NT2/D1 (cell line): ENCODE data around the gene VRK1.

Source experiments
- DNase-seq: peaks from one replicate; pipeline ENCODE4 v3.0.0-alpha.2; 2011; ENCODE audit warnings: low read depth, low spot score
- H3K27me3 ChIP-seq: 2 replicates; pipeline ENCODE4 v1.6.0; 2011; ENCODE audit warnings: mild to moderate bottlenecking; ENCODE audit not compliant: insufficient read length, insufficient read depth
- H3K36me3 ChIP-seq: 2 replicates; pipeline ENCODE4 v1.6.1; 2011; ENCODE audit warnings: mild to moderate bottlenecking, low read length, mixed read lengths; ENCODE audit not compliant: insufficient read depth, insufficient read length
- H3K4me1 ChIP-seq: 2 replicates; pipeline ENCODE4 v1.5.1; 2011; ENCODE audit not compliant: insufficient read depth, insufficient read length
- H3K4me3 ChIP-seq: 2 replicates; pipeline ENCODE4 v1.5.1; 2011; ENCODE audit warnings: low read depth; ENCODE audit not compliant: insufficient read length
- H3K9ac ChIP-seq: 2 replicates; pipeline ENCODE4 v1.6.0; 2011; ENCODE audit warnings: low read depth; ENCODE audit not compliant: insufficient read length
- H3K9me3 ChIP-seq: 2 replicates; pipeline ENCODE4 v1.5.1; 2011; ENCODE audit warnings: mild to moderate bottlenecking, low read length; ENCODE audit not compliant: insufficient read depth
- SUZ12 ChIP-seq: IDR thresholded peaks from 2 replicates; pipeline ENCODE4 v1.6.1; 2011; ENCODE audit not compliant: insufficient read length, insufficient read depth; ENCODE audit errors: extremely low read depth
- YY1 ChIP-seq: IDR thresholded peaks from 2 replicates; pipeline ENCODE4 v1.6.1; 2011; ENCODE audit not compliant: insufficient read length, insufficient read depth
- ZNF274 ChIP-seq: IDR thresholded peaks from 2 replicates; pipeline ENCODE4 v1.6.1; 2011; ENCODE audit warnings: mild to moderate bottlenecking, low read depth, low read length

Gene VRK1

DNA sequence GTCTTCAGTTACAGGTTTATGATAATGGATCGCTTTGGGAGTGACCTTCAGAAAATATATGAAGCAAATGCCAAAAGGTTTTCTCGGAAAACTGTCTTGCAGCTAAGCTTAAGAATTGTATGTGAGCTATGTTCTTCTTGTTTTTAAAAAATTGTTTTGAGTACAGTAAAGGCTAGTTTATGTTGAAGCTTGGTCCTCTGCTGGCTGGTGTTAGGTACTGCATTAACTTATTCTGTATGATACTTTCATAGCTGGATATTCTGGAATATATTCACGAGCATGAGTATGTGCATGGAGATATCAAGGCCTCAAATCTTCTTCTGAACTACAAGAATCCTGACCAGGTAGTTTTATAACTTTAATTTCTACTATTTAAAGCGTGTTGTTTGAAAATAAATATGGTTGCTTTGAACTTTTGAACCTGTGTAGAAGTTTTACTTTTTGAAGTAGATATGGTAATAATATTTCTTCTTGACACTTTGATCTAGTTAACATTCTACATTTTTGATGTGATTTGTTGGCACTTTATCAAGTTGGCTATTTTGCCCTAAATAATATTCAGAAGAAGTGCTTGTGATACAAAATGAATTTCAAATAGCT lies 55.7 kb downstream of the VRK1 start:
- H3K4me3 ChIP-seq: no peak overlapping the region
- TF ChIP-seq YY1 (no peak), ZNF274 (no peak), SUZ12 (no peak)
- no peak for DNase-seq
- no peaks in the 10 kb centered on the region for H3K4me1 ChIP-seq
- H3K9ac ChIP-seq: no peak overlapping the region
- H3K27me3 ChIP-seq: no peaks in the 10 kb centered on the region
- no peaks in the 10 kb centered on the region for H3K9me3 ChIP-seq
- H3K36me3 ChIP-seq: peaks cover 54% of the 10 kb centered on the region

DNA sequence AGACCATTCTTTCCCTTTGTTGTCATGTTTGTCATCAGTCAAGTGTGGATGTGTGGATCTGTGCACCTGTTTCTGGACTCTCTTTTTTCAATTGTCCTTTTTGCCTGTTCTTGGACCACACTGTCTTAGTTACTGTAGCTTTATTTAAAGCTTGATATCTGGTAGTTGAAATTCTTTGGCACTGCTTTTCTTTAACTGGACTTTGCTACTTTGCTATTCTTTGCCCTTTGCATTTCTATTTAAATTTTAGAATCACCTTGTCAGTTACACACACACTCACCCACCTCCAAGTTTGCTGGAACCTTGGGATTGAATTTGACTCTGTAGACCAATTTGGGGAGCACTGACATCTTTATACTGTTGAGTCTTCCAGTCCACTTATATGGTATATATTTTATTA lies 61.5 kb downstream of the VRK1 start:
- Histone ChIP-seq H3K36me3 (peaks cover 31% of the 10 kb centered on the region), H3K4me1 (no peaks in the 10 kb centered on the region), H3K27me3 (no peaks in the 10 kb centered on the region), H3K9me3 (no peaks in the 10 kb centered on the region), H3K4me3 (no peak overlapping the region), H3K9ac (no peak overlapping the region)
- no peak for TF ChIP-seq YY1
- no peak for DNase-seq

DNA sequence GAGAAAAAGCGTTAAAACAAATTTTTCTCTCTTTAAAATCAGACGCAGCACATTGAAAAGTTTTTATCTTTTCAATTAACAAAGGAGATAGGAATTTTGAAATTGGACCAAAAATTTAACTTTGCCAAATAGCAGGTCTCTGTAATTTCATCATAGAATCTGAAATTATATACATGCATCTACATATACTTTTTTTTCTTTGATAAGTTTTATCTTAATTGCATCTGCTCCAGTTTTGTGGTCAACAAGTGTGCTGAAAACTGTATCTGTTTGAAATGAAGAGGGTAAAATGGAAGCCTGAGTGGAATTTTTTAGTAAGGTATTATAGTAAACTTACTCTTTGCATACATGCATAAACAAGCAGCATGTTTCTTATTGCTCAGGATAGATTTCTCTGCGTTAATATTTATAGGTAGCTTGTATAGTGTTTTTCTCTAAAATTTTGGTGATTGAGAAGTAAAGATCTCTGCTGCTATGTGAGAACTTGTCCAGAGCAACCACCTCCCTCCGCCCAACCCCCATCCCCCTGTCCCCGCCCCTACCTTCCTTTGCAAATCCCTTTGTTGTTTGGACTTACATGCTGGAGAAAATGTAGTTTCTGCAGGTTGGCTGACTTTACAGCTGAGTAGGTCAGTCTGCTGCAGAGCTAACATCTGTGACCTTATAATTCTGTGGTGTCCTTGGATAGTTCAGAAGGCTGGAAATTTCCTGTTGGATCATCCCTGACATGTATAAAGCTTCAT lies 64.6 kb downstream of the VRK1 start:
- H3K27me3 ChIP-seq: no peaks in the 10 kb centered on the region
- no peak for TF ChIP-seq ZNF274
- TF ChIP-seq YY1: no peak
- TF ChIP-seq SUZ12: no peak
- no peaks in the 10 kb centered on the region for H3K9me3 ChIP-seq
- no peaks in the 10 kb centered on the region for H3K4me1 ChIP-seq
- H3K4me3 ChIP-seq: no peak overlapping the region
- peak; percentile 35 for DNase-seq
- no peak overlapping the region for H3K9ac ChIP-seq
- H3K36me3 ChIP-seq: peaks cover 14% of the 10 kb centered on the region

DNA sequence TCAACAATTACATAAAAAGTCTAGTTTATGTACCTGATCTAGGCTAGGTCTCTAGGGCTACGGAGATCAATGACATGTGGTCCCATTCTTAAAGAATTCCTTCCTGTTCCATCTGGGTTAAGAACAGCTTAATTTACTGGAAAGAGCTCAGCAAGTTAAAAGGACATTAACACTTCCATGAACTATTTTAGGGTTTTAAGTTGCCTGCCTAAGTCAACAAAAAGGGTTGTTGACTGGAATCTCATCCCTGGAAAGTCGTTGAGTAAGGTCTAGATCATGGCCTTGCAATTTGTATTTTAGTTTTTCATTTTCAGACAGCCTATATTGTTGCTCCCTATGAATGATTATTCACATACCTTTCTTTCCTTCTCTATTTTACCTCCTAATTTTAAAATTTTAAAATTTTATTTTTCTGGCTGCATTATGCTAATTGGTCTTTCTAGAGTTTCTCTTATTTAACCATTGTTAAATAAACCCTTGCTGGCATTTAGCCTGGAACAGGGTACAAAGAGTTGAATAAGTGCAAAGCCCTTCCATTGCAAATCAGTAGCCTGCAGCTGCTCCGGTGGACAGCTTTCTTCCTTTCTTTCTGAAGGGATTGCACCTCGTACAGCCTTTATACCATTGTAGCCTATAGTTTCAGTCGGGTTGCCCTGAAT lies 66.3 kb downstream of the VRK1 start:
- no peaks in the 10 kb centered on the region for H3K9me3 ChIP-seq
- H3K4me1 ChIP-seq: no peaks in the 10 kb centered on the region
- no peak overlapping the region for H3K4me3 ChIP-seq
- H3K9ac ChIP-seq: no peak overlapping the region
- DNase-seq: no peak
- no peaks in the 10 kb centered on the region for H3K27me3 ChIP-seq
- peaks cover 1% of the 10 kb centered on the region for H3K36me3 ChIP-seq
- no peak for TF ChIP-seq SUZ12
- TF ChIP-seq ZNF274: no peak
- TF ChIP-seq YY1: no peak

DNA sequence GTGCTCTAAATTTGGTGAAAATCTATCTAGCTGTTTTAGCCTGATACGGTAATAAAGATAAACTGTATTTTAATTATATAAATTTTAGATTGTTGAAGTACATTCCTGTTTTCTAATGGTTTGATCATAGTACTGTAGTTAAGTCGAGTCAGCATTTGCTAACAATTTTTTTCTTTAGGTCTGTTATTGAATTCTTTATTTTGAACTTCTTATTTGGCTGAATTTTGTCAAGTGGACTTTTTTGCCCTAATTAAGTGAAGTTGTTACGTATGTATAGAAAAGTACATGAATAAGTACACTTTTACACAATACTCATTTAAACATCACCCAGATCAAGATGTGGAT lies 66.8 kb downstream of the VRK1 start:
- H3K4me1 ChIP-seq: no peaks in the 10 kb centered on the region
- DNase-seq: no peak
- H3K9me3 ChIP-seq: no peaks in the 10 kb centered on the region
- no peak overlapping the region for H3K4me3 ChIP-seq
- TF ChIP-seq SUZ12 (no peak), ZNF274 (no peak), YY1 (no peak)
- H3K27me3 ChIP-seq: no peaks in the 10 kb centered on the region
- no peak overlapping the region for H3K9ac ChIP-seq
- no peaks in the 10 kb centered on the region for H3K36me3 ChIP-seq

DNA sequence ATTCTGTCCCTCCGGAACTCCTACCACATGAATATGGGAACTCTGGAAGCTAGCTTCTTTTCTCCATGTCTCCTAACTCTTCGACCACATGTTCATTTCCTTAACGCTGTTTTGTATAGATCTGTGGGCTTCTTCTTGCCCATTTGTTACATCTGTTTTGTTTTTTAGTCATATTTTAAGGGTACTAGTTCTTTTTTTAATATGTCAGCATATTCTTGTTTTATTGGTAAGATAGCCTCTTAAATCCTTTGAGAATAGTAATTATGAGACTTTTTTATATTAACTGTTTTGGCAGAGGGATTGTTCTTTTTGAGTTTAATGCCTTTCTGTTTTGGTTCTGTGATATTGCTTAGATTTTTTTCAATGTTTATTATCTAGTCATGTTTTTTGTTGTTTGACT lies 70.5 kb downstream of the VRK1 start:
- Histone ChIP-seq H3K4me1 (no peaks in the 10 kb centered on the region), H3K9ac (no peak overlapping the region), H3K9me3 (no peaks in the 10 kb centered on the region), H3K27me3 (no peaks in the 10 kb centered on the region), H3K4me3 (no peak overlapping the region), H3K36me3 (peaks cover 3% of the 10 kb centered on the region)
- TF ChIP-seq ZNF274 (no peak), YY1 (no peak), SUZ12 (no peak)
- DNase-seq: no peak

DNA sequence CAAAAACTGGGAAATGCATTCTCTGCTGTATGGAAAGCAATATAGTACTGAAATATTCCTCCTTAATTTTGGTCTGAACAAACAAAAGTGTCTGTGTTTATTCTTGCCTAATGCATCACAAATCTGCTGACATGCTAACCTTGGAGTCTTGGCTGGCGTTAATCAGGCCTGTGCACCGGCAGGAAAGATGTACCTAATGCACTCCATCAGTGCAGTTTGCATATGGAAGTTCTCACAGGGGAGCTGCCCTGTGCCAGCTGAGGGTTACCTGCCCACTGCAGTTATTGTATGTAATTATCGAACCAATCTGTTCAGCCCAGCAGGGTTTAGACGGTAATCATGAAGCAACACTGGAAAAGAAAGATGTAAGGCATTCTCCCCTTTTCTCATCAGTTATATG lies 76.9 kb downstream of the VRK1 start:
- H3K36me3 ChIP-seq: peaks cover 22% of the 10 kb centered on the region
- no peaks in the 10 kb centered on the region for H3K27me3 ChIP-seq
- no peaks in the 10 kb centered on the region for H3K4me1 ChIP-seq
- H3K9me3 ChIP-seq: no peaks in the 10 kb centered on the region
- TF ChIP-seq SUZ12 (no peak), YY1 (no peak), ZNF274 (no peak)
- no peak overlapping the region for H3K4me3 ChIP-seq
- DNase-seq: no peak
- H3K9ac ChIP-seq: no peak overlapping the region
